ENCODE results near the gene UBE3D.

Gene UBE3D

GRCh38 chr6:83067448-83068439, 2.1 kb upstream of the UBE3D start, which contains the start of gene DOP1A (continued):
- TF ChIP-seq OSR2 (tag by site-specific recombination; IDR thresholded peaks at IDR 0.05) (peak; percentile 63), ZNF571 (tag by site-specific recombination; IDR thresholded peaks at IDR 0.05) (no peak), ZBTB8A (tag by site-specific recombination; IDR thresholded peaks at IDR 0.05) (peak; percentile 44), ZBTB48 (tag by site-specific recombination; IDR thresholded peaks at IDR 0.05) (no peak), MEIS1 (CRISPR knock-in tag; IDR thresholded peaks at IDR 0.05; ENCODE audit: borderline replicate concordance) (0 out of 2 replicates have a peak, but pooled peaks have one; percentile 6), ZBTB1 (tag by site-specific recombination; IDR thresholded peaks at IDR 0.05) (no peak), SP3 (tag by site-specific recombination; IDR thresholded peaks at IDR 0.05) (peak; percentile 76), ZNF624 (tag by site-specific recombination; IDR thresholded peaks at IDR 0.05) (no peak), REPIN1 (tag by site-specific recombination; IDR thresholded peaks at IDR 0.05; ENCODE audit: low read depth) (no peak), BCL11B (tag by site-specific recombination; IDR thresholded peaks at IDR 0.05; ENCODE audit: low read depth) (no peak), ZNF112 (tag by site-specific recombination; IDR thresholded peaks at IDR 0.05) (no peak), PRDM4 (tag by site-specific recombination; IDR thresholded peaks at IDR 0.05) (no peak), ZNF513 (tag by site-specific recombination; IDR thresholded peaks at IDR 0.05) (no peak), KLF7 (tag by site-specific recombination; IDR thresholded peaks at IDR 0.05; ENCODE audit: borderline replicate concordance) (no peak), ZNF549 (tag by site-specific recombination; IDR thresholded peaks at IDR 0.05) (0 out of 2 replicates have a peak, but pooled peaks have one; percentile 20), GFI1B (tag by site-specific recombination; IDR thresholded peaks at IDR 0.05) (no peak), ZNF777 (tag by site-specific recombination; IDR thresholded peaks at IDR 0.05; ENCODE audit: borderline replicate concordance) (peak; percentile 97), ZBTB7A (tag by site-specific recombination; IDR thresholded peaks at IDR 0.05; ENCODE audit: low read depth) (no peak), YY1 (tag by site-specific recombination; IDR thresholded peaks at IDR 0.05) (peak; percentile 50; the same call in 1 of the 2 replicates), YY2 (tag by site-specific recombination; IDR thresholded peaks at IDR 0.05) (no peak; the same call in 1 of the 2 replicates), ZNF561 (tag by site-specific recombination; IDR thresholded peaks at IDR 0.05; ENCODE audit: borderline replicate concordance) (peak; percentile 90; the same call in 1 of the 2 replicates), ZNF658 (tag by site-specific recombination; IDR thresholded peaks at IDR 0.05) (no peak)
- TF ChIP-seq, protein P1, sequence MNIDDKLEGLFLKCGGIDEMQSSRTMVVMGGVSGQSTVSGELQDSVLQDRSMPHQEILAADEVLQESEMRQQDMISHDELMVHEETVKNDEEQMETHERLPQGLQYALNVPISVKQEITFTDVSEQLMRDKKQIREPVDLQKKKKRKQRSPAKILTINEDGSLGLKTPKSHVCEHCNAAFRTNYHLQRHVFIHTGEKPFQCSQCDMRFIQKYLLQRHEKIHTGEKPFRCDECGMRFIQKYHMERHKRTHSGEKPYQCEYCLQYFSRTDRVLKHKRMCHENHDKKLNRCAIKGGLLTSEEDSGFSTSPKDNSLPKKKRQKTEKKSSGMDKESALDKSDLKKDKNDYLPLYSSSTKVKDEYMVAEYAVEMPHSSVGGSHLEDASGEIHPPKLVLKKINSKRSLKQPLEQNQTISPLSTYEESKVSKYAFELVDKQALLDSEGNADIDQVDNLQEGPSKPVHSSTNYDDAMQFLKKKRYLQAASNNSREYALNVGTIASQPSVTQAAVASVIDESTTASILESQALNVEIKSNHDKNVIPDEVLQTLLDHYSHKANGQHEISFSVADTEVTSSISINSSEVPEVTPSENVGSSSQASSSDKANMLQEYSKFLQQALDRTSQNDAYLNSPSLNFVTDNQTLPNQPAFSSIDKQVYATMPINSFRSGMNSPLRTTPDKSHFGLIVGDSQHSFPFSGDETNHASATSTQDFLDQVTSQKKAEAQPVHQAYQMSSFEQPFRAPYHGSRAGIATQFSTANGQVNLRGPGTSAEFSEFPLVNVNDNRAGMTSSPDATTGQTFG (tag by site-specific recombination; IDR thresholded peaks at IDR 0.05; ENCODE audit: borderline replicate concordance): no peak
- TF ChIP-seq, protein P2, sequence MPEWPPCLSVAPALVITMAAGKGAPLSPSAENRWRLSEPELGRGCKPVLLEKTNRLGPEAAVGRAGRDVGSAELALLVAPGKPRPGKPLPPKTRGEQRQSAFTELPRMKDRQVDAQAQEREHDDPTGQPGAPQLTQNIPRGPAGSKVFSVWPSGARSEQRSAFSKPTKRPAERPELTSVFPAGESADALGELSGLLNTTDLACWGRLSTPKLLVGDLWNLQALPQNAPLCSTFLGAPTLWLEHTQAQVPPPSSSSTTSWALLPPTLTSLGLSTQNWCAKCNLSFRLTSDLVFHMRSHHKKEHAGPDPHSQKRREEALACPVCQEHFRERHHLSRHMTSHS (tag by site-specific recombination; IDR thresholded peaks at IDR 0.05): no peak
- TF ChIP-seq, protein P3, sequence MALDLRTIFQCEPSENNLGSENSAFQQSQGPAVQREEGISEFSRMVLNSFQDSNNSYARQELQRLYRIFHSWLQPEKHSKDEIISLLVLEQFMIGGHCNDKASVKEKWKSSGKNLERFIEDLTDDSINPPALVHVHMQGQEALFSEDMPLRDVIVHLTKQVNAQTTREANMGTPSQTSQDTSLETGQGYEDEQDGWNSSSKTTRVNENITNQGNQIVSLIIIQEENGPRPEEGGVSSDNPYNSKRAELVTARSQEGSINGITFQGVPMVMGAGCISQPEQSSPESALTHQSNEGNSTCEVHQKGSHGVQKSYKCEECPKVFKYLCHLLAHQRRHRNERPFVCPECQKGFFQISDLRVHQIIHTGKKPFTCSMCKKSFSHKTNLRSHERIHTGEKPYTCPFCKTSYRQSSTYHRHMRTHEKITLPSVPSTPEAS (tag by site-specific recombination; IDR thresholded peaks at IDR 0.05): no peak
- TF ChIP-seq, protein P4, sequence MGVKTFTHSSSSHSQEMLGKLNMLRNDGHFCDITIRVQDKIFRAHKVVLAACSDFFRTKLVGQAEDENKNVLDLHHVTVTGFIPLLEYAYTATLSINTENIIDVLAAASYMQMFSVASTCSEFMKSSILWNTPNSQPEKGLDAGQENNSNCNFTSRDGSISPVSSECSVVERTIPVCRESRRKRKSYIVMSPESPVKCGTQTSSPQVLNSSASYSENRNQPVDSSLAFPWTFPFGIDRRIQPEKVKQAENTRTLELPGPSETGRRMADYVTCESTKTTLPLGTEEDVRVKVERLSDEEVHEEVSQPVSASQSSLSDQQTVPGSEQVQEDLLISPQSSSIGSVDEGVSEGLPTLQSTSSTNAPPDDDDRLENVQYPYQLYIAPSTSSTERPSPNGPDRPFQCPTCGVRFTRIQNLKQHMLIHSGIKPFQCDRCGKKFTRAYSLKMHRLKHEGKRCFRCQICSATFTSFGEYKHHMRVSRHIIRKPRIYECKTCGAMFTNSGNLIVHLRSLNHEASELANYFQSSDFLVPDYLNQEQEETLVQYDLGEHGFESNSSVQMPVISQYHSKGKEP (tag by site-specific recombination; IDR thresholded peaks at IDR 0.05): 0 out of 2 replicates have a peak, but pooled peaks have one; percentile 22
- TF ChIP-seq, protein P5, sequence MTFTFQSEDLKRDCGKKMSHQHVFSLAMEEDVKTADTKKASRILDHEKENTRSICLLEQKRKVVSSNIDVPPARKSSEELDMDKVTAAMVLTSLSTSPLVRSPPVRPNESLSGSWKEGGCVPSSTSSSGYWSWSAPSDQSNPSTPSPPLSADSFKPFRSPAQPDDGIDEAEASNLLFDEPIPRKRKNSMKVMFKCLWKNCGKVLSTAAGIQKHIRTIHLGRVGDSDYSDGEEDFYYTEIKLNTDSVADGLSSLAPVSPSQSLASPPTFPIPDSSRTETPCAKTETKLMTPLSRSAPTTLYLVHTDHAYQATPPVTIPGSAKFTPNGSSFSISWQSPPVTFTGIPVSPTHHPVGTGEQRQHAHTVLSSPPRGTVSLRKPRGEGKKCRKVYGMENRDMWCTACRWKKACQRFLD (tag by site-specific recombination; IDR thresholded peaks at IDR 0.05): no peak

Data from HEK293 (cell line).